GM21786 (cell line): Measurements from ENCODE around the gene CCM2L.

Experiments used
- ATAC-seq: cut with Tn5 transposase; IDR thresholded peaks from one replicate; pipeline ENCODE4 v1.9.1; 2021; ENCODE audit not compliant: unreplicated experiment

CCM2L gene

GRCh38 chr20:32056708-32057483 lies 46.7 kb downstream of the CCM2L start:
- ATAC-seq: no peak

- ATAC-seq: no peak
These were observed 47.5 kb downstream of the CCM2L start for GRCh38 chr20:32057656-32058184.

DNA sequence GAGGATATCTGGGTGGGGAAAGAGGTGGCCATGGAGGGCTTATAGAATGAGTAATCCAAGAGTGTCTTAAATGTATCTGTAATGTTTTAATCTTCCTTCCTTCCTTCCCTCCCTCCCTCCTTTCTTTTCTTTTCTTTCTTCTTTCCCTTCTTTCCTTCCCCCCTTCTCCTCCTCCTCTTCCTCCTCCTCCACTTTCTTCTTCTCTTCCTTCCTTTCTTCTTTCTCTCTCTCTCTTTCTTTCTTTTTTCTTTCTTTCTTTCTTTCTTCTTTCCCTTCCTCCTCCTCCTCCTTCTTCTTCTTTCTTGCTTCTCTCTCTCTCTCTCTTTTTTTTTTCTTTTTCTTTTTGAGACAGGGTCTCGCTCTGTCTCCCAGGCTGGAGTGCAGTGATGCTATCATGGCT lies 49.0 kb downstream of the CCM2L start:
- ATAC-seq: no peak

GRCh38 chr20:32062776-32063170 lies 52.5 kb downstream of the CCM2L start:
- ATAC-seq: no peak

GRCh38 chr20:32063695-32064094 lies 53.5 kb downstream of the CCM2L start:
- ATAC-seq: no peak

- no peak for ATAC-seq
These were observed 54.4 kb downstream of the CCM2L start for GRCh38 chr20:32064667-32065066.

- no peak for ATAC-seq
These were observed 57.1 kb downstream of the CCM2L start for GRCh38 chr20:32067234-32067821.

DNA sequence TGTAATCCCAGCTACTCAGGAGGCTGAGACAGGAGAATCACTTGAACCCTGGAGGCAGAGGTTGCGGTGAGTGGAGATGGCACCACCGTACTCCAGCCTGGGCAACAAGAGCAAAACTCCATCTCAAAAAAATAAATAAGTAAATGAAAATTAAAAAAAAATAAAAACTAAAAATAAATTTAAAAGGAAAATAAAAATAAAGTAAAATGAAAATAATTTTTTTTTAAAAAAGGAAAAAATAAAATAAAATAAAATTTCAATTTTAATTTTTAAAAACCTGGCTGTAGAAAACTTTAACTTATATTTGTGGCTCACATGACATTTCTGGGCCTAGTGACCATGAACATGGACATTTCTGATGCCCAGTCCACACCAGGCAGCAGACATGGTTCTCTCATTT lies 57.9 kb downstream of the CCM2L start:
- no peak for ATAC-seq

GRCh38 chr20:32069711-32070110 lies 59.5 kb downstream of the CCM2L start:
- no peak for ATAC-seq

DNA sequence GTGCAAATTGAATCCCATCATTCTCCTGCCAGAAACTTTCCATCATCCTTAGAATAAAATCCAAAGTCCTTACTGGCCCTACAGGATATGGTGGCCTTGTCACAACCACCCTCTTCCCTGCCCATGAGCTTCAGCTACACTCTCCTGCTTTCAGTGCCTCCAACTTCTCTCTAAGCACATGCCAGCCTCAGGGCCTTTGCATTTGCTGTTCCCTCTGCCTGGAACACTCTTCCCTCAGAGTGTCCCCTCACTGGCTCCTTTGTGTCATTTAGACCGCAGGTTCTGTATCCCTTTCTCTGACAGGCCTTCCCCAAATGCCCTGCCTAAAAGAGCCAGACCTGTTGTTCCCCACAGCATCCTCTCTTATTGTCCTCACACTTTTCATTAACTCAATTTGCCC lies 60.0 kb downstream of the CCM2L start:
- no peak for ATAC-seq

GRCh38 chr20:32070690-32071213 lies 60.5 kb downstream of the CCM2L start:
- ATAC-seq: no peak

DNA sequence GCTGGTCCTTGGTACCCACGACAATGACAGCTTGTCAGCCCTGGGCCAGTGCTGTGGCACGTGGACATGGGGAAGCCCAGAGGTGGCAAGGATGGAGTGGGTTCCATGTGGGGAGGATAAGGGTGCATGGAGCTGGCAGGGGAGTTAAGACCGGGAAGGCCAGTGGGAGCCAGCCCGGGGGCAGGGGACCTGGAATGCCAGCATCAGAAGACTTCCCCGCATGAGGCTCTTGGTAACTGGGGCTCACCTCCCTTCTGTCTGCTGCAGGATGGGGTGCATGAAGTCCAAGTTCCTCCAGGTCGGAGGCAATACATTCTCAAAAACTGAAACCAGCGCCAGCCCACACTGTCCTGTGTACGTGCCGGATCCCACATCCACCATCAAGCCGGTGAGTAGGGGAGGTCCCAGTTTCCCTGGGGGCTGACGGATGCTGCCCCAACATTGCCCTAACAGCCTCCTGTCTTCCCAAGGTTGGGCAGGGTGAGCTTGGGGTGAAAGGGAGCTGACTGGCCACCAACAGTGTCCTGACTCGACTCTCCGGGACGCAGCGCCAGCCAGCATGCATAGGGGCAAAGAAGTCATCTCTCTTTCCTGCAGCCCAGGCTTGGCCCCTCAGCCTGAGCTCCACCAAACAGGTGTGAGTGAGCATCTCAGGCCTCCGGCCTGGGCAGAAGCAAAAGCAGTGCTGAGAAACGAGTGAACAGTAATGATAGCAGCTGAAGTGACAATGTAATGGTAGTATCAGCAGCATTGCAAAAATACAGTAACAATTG lies 61.3 kb downstream of the CCM2L start:
- ATAC-seq: no peak

DNA sequence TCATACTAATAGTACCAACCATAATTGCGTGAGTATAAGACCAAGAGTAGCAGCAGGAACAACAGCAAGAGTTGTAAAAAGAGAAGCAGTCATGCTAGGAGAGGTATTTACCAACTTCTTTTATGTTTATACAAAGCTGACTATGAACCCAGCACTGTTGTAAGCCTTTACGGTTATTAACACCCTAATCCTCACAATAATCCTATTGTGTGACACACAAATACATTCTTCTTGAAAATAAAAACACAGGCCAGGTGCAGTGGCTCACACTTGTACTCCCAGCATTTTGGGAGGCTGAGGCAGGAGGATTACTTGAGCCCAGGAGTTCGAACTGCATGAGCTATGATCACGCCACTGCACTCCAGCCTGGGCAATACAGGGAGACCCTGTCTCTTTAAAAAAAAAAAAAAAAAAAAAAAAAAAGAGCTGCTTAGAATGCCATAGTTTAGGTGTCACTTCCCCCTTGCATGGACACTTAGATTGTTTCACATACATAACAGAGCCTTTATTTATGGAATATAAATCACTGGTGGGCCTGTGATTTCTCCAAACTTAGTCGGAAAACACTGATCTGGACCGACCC lies 62.0 kb downstream of the CCM2L start:
- ATAC-seq: no peak

DNA sequence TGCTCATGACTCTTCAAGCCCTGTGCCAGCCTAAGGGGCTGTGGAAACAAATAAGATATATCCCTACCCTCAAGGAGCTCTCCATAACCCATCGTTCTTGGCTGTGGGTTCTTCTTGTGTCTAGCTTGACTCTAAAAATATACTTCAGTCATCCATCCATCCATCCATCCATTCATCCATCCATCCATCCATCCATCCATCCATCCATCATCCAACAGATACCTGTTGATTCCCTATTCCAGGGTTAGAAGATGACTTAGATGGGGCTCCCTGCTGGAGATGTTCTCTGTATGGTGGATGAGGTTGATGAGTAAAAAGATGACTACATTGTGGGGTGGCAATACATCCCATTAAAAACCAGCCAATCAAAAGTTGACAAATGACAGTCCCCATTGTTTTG lies 65.3 kb downstream of the CCM2L start:
- no peak for ATAC-seq

DNA sequence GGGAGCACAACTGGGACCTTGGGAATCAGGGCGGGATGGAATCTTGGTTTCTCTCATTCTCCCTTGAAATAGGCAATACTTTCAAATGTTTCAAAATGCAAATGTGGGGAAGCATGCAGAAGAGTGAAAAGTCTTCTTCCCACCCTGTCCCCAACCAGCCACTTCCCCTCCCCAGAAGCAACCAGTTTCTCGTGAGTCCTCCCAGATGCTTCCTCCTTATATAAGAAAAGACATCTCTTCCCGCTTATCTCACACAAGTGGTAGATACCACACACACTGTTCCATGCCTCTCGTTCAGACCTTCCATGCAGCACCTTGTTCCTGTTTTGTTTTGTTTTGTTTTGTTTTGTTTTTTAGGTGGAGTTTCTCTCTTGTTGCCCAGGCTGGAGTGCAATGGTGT lies 67.0 kb downstream of the CCM2L start:
- ATAC-seq: no peak

DNA sequence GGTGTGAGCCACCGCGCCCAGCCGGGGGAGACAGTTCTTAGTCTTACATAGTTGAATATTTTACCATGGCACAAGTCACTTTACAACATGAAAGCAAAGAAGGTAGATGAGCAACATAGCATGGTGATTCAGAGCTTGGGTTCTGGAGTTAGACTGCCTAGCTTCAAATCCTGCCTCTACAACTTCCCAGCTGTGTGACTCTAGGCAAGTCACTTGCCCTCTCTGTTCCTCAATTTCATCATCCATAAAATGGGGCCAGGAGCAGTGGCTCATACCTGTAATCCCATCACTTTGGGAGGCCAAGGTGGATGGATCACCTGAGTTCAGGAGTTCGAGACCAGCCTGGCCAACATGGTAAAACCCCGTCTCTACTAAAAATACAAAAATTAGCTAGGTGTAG lies 68.1 kb downstream of the CCM2L start:
- no peak for ATAC-seq

DNA sequence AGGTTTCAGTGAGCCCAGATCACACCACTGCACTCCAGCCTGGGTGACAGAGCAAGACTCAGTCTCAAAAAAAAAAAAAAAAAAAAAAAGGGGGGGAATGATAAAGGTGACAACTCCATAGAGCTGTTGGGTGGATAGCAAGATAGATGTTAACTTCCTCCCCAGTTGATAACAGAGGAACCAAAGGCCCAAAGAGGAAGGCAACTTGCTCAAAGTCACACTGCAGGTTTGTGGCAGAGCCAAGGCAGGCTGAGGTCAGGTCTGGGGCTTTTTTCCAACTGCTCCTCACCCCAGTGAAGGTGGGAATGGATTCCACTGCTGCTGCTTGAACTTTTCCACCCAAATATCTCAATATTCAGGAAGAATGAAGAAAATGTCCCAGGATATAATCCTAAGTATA lies 68.6 kb downstream of the CCM2L start:
- ATAC-seq: no peak

GRCh38 chr20:32079655-32080109 lies 69.4 kb downstream of the CCM2L start:
- ATAC-seq: no peak

DNA sequence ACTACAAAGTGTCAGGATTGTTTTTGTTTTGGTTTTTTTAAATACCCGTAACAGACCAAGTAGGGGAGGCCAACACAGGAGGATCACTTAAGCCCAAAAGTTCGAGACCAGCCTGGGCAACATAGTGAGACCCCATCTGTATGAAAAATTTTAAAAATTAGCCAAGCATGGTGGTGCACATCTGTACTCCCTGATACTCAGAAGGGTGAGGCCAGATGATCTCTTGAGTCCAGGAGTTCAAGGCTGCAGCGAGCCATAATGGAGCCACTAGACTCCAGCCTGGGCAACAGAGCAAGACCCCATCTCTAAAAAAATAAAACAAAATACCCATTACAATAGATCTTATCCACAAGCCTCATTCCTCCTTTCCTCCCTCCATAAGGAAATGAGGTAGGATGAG lies 70.5 kb downstream of the CCM2L start:
- ATAC-seq: no peak
